ENCODE measurements around the gene CCDC88A. TPM values are rescaled to one million over a fixed set of nuclear protein-coding genes. Genes with fewer than 3 reads are reported as not detected.
"Not testable (repeated sequence)": the region's sequence is repeated elsewhere in the genome, so short reads cannot be mapped to it uniquely, and the experiment has no call there.

The CCDC88A gene
- total RNA-seq, 2 experiments from 2014 or later = 11.0 to 12.9 TPM

GRCh38 chr2:55452879-55453278 lies 33.2 kb upstream of the CCDC88A start:
- no peak overlapping the region for H3K27ac Mint-ChIP-seq
- H3K9me3 Mint-ChIP-seq = no peaks in the 10 kb centered on the region
- ATAC-seq (ENCODE audit: poor library complexity) (no peak), DNase-seq (no peak)
- ChIA-PET CTCF (no interaction called here), POLR2A (no interaction called here)
- H3K36me3 Mint-ChIP-seq (ENCODE audit: low read depth) = no peaks in the 10 kb centered on the region
- intact Hi-C loops (cut with DNase I, micrococcal nuclease) = no loop called here
- Histone ChIP-seq H3K9me3 (ENCODE audit: control insufficient read depth in 1 of 2, insufficient read depth in 1 of 2, low read length in 2 of 2) (no peaks in the 10 kb centered on the region), H3K27me3 (ENCODE audit: control insufficient read depth in 1 of 2, insufficient read depth in 2 of 2, low read length in 2 of 2) (no peaks in the 10 kb centered on the region), H3K4me1 (ENCODE audit: insufficient read depth, low read length) (no peaks in the 10 kb centered on the region), H3K4me3 (ENCODE audit: low read length) (no peak overlapping the region), H3K36me3 (ENCODE audit: insufficient read depth, low read length) (no peaks in the 10 kb centered on the region), H3K27ac (ENCODE audit: low read depth in 1 of 2, low read length in 2 of 2) (no peak overlapping the region)
- H3K4me3 Mint-ChIP-seq = no peak overlapping the region
- TF ChIP-seq CTCF (IDR thresholded peaks at IDR 0.05) = no peak
- no peaks in the 10 kb centered on the region for H3K4me1 Mint-ChIP-seq (ENCODE audit: low read depth)
- H3K27me3 Mint-ChIP-seq = no peaks in the 10 kb centered on the region

GRCh38 chr2:55451699-55452098 lies 32.0 kb upstream of the CCDC88A start:
- intact Hi-C loops (cut with DNase I, micrococcal nuclease) = no loop called here
- Histone ChIP-seq H3K9me3 (ENCODE audit: control insufficient read depth in 1 of 2, insufficient read depth in 1 of 2, low read length in 2 of 2) (no peaks in the 10 kb centered on the region), H3K27ac (ENCODE audit: low read depth in 1 of 2, low read length in 2 of 2) (no peak overlapping the region), H3K4me3 (ENCODE audit: low read length) (no peak overlapping the region), H3K27me3 (ENCODE audit: control insufficient read depth in 1 of 2, insufficient read depth in 2 of 2, low read length in 2 of 2) (no peaks in the 10 kb centered on the region), H3K4me1 (ENCODE audit: insufficient read depth, low read length) (no peaks in the 10 kb centered on the region), H3K36me3 (ENCODE audit: insufficient read depth, low read length) (no peaks in the 10 kb centered on the region)
- no peaks in the 10 kb centered on the region for H3K27me3 Mint-ChIP-seq
- ATAC-seq (ENCODE audit: poor library complexity) = no peak
- no peaks in the 10 kb centered on the region for H3K9me3 Mint-ChIP-seq
- no peak overlapping the region for H3K27ac Mint-ChIP-seq
- ChIA-PET CTCF (no interaction called here), POLR2A (no interaction called here)
- DNase-seq = no peak
- H3K36me3 Mint-ChIP-seq (ENCODE audit: low read depth) = no peaks in the 10 kb centered on the region
- TF ChIP-seq CTCF (IDR thresholded peaks at IDR 0.05) = no peak
- no peak overlapping the region for H3K4me3 Mint-ChIP-seq
- H3K4me1 Mint-ChIP-seq (ENCODE audit: low read depth) = no peaks in the 10 kb centered on the region

GRCh38 chr2:55450014-55450413 lies 30.4 kb upstream of the CCDC88A start:
- H3K4me3 Mint-ChIP-seq; intact Hi-C loops (cut with DNase I, micrococcal nuclease); H3K27ac Mint-ChIP-seq; CTCF ChIA-PET; H3K4me1 Mint-ChIP-seq (ENCODE audit: low read depth); H3K36me3 ChIP-seq (ENCODE audit: insufficient read depth, low read length); H3K9me3 ChIP-seq (ENCODE audit: control insufficient read depth in 1 of 2, insufficient read depth in 1 of 2, low read length in 2 of 2); H3K4me1 ChIP-seq (ENCODE audit: insufficient read depth, low read length); H3K27me3 Mint-ChIP-seq; H3K27me3 ChIP-seq (ENCODE audit: control insufficient read depth in 1 of 2, insufficient read depth in 2 of 2, low read length in 2 of 2); POLR2A ChIA-PET; H3K4me3 ChIP-seq (ENCODE audit: low read length); ATAC-seq (ENCODE audit: poor library complexity); H3K27ac ChIP-seq (ENCODE audit: low read depth in 1 of 2, low read length in 2 of 2); H3K9me3 Mint-ChIP-seq; H3K36me3 Mint-ChIP-seq (ENCODE audit: low read depth); DNase-seq: not testable (repeated sequence)

GRCh38 chr2:55442045-55442760 lies 22.5 kb upstream of the CCDC88A start:
- H3K4me3 ChIP-seq (ENCODE audit: low read length); H3K36me3 Mint-ChIP-seq (ENCODE audit: low read depth); DNase-seq; H3K27me3 ChIP-seq (ENCODE audit: control insufficient read depth in 1 of 2, insufficient read depth in 2 of 2, low read length in 2 of 2); H3K27ac Mint-ChIP-seq; H3K27me3 Mint-ChIP-seq; H3K4me1 Mint-ChIP-seq (ENCODE audit: low read depth); intact Hi-C loops (cut with DNase I, micrococcal nuclease); H3K9me3 ChIP-seq (ENCODE audit: control insufficient read depth in 1 of 2, insufficient read depth in 1 of 2, low read length in 2 of 2); H3K27ac ChIP-seq (ENCODE audit: low read depth in 1 of 2, low read length in 2 of 2); ATAC-seq (ENCODE audit: poor library complexity); POLR2A ChIA-PET; CTCF ChIA-PET; H3K4me3 Mint-ChIP-seq; H3K9me3 Mint-ChIP-seq; H3K4me1 ChIP-seq (ENCODE audit: insufficient read depth, low read length); H3K36me3 ChIP-seq (ENCODE audit: insufficient read depth, low read length): not testable (repeated sequence)
